K562 treated with DMSO at 1 percent for 4 hours (cell line): ENCODE results near the gene PTRH2. TPM values are rescaled to one million over a fixed set of nuclear protein-coding genes. Genes with fewer than 3 reads are reported as not detected.

ENCODE experiments used
- total RNA-seq: library from RNA; unstranded; fragments of 300-600 nt; gene quantifications from 2 replicates; pipeline ENCODE4 v1.2.3, GENCODE V29; 2022; ENCODE audit not compliant: insufficient read depth

PTRH2 gene
- total RNA-seq, result 19.3 and 29.6 TPM in 2 replicates

GRCh38 chr17:59707149-59707970 lies at the start of gene PTRH2, which contains the start of gene VMP1:
TSS of gene PTRH2 (minus strand) at chr17:59707430. CDS start at chr17:59697978, 9,452 bp downstream.
TSS of gene VMP1 (plus strand) at chr17:59707654. CDS start at chr17:59731447, 23,793 bp downstream.

Other genes with a start within 250 kb of the PTRH2 start
- 11.2 and 13.6 TPM in 2 replicates for gene DHX40, start 141.8 kb downstream of the PTRH2 start, total RNA-seq
- 98.4 and 109 TPM in 2 replicates for gene CLTC, start 87.5 kb downstream of the PTRH2 start, total RNA-seq
- 49.9 and 54.3 TPM in 2 replicates for gene VMP1, start 224 bp upstream of the PTRH2 start, total RNA-seq
- gene TUBD1, start 185.5 kb upstream of the PTRH2 start, total RNA-seq, result 10.1 and 15.5 TPM in 2 replicates
- gene RPS6KB1, start 185.7 kb upstream of the PTRH2 start, total RNA-seq, result 15.5 and 15.8 TPM in 2 replicates